Epithelial cell of proximal tubule (primary cell): ENCODE data around the gene USP7. TPM values are rescaled to one million over a fixed set of nuclear protein-coding genes. Genes with fewer than 3 reads are reported as not detected.

Experiments used
- DNase-seq: peaks from one replicate; pipeline ENCODE4 v3.0.0-alpha.2; 2011; ENCODE audit warnings: low read depth
- H3K4me3 ChIP-seq: 2 replicates; pipeline ENCODE4 v1.5.1; 2011; ENCODE audit warnings: low read depth, mild to moderate bottlenecking, low read length
- total RNA-seq: library from RNA; depleted of rRNA; stranded (reverse); fragments of >200 nt; gene quantifications from 2 replicates; pipeline ENCODE4 v1.2.3, GENCODE V29; 2015
- TF ChIP-seq, protein P1 (sequence below): conservative IDR thresholded peaks from 2 replicates; pipeline ENCODE4 v1.5.1; 2012; ENCODE audit warnings: low read depth, mild to moderate bottlenecking, low read length

Gene USP7
- total RNA-seq, 1 donor from 2014 or later = 91.4 TPM

DNA sequence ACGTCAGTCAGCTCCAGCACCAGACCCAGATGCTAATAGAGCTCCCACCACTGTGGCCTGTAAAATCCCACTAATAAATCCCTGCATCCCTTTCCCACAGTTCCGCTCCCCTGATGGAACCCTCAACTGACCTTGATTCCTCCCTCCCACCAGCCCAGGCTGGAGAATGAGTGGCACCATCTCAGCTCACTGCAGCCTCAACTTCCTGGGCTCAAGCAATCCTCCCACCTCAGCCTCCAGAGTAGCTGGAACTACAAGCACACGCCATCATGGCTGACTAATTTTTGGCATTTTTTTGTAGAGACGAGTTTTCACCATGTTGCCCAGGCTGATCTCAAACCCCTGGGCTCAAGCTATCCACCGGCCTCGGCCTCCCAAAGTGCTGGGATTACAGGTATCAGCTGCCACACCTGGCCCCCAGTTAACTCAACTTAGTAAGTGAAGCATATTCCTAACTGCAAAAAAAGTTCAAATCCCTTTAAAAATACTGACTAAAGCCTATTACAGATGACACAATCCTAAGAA is 15.6 kb downstream of the USP7 start:
- no peak overlapping the region for H3K4me3 ChIP-seq
- no peak for DNase-seq
- TF ChIP-seq, protein P1, sequence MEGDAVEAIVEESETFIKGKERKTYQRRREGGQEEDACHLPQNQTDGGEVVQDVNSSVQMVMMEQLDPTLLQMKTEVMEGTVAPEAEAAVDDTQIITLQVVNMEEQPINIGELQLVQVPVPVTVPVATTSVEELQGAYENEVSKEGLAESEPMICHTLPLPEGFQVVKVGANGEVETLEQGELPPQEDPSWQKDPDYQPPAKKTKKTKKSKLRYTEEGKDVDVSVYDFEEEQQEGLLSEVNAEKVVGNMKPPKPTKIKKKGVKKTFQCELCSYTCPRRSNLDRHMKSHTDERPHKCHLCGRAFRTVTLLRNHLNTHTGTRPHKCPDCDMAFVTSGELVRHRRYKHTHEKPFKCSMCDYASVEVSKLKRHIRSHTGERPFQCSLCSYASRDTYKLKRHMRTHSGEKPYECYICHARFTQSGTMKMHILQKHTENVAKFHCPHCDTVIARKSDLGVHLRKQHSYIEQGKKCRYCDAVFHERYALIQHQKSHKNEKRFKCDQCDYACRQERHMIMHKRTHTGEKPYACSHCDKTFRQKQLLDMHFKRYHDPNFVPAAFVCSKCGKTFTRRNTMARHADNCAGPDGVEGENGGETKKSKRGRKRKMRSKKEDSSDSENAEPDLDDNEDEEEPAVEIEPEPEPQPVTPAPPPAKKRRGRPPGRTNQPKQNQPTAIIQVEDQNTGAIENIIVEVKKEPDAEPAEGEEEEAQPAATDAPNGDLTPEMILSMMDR = no peak

DNA sequence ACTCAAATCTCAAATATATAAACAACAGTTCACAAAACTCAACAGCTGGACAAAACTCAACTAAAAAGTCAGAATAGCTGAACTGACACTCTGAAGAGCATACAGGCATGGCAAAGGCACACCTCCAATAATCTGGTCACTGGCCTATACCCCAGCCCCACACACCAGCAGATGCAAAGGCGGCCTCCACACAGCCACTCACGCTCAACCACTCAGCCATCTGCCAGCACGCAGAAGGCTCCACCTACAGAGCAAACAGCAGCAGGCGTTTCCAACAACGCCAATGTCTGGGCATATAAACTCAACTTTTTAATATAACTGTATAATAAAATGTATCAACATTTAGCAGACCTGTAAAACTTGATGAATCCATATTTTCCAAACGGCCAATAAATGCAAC is 17.2 kb downstream of the USP7 start:
- no peak overlapping the region for H3K4me3 ChIP-seq
- TF ChIP-seq, protein P1 = no peak
- DNase-seq = no peak

DNA sequence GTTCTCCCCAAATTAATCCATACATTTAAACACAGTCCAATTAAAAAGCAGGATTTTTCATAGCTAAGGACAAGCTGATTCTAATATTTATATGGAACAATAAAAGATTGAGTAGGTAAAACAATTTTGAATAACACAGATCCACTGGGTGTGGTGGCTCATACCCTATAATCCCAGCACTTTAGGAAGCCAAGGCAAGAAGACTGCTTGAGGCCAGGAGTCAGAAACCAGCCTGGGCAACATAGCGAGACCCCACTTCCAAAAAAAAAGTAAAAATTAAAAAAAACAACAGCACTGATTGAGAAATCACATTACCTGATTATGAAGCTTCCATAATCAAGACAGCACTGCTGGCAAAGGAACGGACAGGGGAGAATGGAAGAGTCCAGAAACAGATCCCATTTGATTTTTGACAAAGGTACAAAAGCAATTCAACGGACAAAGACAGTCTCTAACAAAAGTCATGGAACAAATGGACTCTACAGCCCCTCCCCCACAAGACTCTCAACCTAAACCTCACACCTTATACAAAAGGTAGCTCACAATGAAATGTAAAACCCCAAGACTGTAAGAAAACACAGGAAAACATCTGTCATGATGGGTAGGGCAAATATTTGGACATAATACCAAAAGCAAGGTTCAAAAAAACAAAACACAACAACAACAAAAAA is 17.9 kb downstream of the USP7 start:
- no peak for DNase-seq
- TF ChIP-seq, protein P1 = no peak
- H3K4me3 ChIP-seq = no peak overlapping the region

DNA sequence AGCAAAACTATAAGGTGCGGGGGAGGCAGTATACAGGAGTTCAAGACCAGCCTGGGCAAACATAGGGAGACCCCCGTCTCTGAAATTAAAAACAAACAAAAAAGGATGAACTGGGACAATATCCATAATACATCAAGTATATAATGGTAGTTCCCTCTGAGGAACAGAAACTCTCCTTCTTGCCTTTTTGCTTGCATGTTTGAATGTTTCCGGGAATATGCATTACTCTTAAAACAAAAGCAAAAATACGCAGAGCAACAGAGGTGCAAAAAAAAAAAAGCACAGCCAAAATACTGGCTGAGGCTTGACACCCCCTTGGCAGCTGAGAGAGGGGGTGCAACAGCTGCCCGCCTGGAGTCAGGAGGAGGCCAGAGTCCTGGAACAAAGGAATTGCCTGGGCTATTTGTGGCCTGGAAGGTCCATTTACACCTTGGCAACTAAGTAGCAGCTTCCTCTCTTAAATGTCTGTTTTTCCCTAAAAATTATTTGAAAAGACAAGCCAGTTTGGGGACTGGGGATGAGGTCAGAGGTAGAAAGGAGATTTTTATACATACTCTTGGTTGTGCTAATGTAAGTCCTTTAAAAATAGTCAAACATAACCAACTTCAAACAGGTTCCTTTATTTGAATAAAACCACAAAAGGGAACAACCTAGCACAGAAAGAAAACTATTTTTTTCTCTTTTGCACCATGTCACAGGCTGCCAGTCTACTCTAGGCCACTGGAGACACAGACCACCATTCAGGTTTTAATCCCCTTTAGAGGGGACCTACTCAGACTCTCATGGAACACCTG is 19.5 kb downstream of the USP7 start:
- no peak for DNase-seq
- no peak overlapping the region for H3K4me3 ChIP-seq
- TF ChIP-seq, protein P1 = no peak

DNA sequence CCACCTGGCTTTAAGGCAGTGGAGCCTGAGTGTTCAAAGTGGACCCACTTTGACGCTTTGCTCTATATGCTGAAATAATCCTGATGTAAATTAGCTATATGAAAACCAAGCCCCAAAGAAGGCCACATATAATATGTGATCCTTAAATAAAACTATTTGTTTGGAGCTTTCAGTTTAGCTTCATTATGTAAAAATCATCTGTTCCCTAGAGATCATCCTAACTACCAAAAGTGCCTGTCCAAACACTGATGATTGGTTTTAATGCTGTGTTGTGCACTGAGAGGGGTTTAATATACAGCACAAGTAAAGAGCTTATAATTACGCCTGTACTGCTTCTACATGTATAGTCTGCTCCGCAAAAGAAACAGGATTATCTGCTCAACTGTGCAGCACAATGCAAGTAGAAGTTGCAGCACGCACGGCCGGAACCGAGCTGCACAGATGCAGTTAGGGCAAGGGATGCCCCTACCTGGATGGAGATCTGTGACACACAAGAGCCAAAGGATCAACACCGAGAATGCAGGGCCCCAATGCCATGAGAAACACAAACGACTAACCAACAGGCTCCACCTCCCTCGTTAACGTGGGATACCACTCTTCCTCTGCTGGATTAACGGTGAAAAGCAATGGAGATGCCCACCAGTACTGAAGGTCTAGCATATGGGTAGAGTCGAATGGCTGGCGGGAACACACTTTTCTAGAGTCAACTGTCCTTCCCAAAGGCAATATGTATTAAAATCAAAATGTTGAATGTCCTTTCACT is 20.5 kb downstream of the USP7 start:
- TF ChIP-seq, protein P1 = no peak
- H3K4me3 ChIP-seq = no peak overlapping the region
- DNase-seq = no peak

DNA sequence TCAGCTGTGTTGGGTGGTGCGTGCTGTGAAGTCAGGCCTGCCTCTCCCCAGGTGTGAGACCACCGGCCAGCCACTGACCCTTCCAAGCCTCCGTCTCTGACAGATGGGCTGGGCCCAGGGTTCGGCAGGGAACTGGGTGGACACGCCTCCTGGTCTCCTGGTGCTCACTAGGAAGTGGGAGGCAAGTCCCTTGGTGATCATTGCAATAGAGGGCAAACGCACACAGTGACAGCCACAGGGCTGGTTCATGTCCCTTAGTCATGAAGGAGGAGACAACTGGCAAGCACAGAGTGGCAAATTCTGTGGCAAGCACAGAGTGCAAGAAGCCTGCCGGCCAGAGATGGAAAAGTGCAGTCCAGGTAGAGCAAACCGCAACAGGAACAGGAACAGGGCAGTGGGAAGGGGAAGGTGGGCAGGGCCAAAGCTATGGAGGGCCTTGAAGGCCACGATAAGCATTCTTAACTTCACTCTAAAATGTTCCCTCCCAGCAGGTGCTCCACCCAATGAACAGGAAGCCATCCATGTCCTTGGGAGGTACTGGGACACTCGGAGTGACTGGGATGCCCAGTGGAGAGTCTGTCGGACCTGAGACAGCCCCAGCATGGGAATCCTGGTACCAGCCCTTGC is 21.9 kb downstream of the USP7 start:
- TF ChIP-seq, protein P1 = no peak
- H3K4me3 ChIP-seq = no peak overlapping the region
- DNase-seq = no peak
